GM19438 (cell line): ENCODE results near the gene HOXC6.

ENCODE experiments used
- ATAC-seq: cut with Tn5 transposase; IDR thresholded peaks from one replicate; pipeline ENCODE4 v1.9.1; 2021; ENCODE audit warnings: low read depth; ENCODE audit not compliant: unreplicated experiment

The HOXC6 gene

DNA sequence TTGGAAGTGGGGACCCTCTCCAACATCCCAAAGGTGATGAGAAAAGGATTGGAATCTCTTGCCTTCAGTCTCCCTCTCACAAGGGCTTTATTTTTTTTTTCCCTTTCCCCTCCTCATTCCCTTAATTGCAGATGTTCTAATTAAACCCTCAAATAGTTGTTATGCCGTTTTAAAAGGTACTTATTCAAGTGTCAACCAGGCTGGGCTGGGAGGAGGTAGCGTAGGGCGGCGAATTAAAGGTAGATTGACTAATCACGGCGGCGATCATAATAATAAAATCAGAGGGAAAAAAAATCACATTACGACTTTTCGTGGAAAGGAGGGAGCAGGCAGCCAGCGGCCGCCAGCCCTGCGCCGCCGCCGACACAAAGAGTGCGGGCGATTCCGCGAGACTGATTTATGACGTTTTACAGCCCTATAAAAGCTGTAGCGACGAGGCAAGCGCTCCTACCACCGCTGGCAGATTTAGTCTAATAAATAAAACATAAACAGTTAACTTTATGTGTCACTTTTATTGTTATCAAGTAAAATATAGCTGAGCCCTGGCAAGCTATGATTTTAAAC lies 23.7 kb downstream of the HOXC6 start:
- ATAC-seq = no peak

DNA sequence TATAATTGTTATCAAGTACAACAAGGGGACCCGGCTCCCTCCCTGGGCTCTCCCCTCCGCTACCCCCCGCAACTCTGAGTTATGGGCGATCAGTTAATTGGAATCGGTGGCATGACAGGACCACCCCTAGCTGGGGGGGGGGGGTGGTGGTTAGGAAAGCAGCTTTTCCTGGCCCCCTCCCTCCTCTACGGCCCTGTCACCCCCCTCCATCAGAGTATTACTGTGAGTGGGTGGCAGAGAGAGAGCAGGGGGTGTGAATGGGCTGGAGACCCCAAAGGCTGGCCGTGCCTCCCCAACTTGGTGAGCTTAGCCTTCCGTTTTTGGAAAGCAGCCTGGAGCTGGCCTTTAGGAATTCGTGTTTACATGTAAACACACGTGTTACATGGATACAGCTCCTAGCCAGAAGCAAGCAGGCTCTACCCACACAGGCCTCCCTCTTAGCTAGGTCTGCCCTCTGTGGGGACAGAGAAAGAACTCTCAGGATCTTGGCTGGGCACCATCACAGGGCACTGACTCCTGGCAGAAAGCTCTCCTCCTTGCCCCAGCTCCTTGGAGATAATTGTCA lies 24.3 kb downstream of the HOXC6 start:
- ATAC-seq = peak; percentile 4

DNA sequence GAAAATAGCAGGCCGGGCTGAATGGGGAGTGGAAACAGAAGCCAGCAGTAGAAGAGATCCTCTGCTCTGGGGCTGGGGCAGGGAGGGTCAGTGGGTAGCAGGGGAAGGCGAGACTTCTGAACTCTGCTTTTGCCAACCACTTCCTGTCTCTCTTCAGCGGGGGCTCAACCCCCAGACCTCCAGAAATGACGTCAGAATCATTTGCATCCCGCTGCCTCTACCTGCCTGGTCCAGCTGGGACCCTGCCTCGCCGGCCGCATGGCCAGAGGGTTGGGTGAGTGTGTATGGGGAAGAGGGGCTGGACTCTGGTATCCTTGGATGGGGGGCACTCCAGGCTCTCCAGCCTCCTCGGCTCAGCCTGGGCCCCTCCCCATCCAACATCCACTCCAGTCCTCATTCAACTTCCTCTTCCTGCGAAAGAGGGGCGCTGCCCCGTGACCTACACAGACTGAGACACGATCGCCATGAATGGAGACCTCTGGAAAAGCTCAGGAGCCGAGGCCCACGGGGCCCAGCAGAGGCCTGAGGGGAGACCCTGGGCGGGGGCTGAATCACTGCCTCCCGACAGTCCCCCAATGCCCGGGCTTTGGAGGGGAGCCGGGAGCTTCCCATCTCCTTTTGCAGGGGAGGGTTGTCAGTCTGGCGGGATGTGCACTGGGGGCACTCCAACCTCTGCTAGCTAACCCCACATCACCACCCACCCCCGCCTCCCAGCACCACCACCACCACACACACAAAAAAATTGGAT lies 24.9 kb downstream of the HOXC6 start:
- peak; percentile 61 for ATAC-seq

- ATAC-seq = peak; percentile 33
Observed at GRCh38 chr12:54053751-54054741, 25.8 kb downstream of the HOXC6 start, which contains the start of gene HOXC4. Gene HOXC4, plus strand, starts transcription at chr12:54053835. Its CDS starts 88 bp downstream, at chr12:54053923.

GRCh38 chr12:54054742-54055194 lies 26.5 kb downstream of the HOXC6 start:
- no peak for ATAC-seq

DNA sequence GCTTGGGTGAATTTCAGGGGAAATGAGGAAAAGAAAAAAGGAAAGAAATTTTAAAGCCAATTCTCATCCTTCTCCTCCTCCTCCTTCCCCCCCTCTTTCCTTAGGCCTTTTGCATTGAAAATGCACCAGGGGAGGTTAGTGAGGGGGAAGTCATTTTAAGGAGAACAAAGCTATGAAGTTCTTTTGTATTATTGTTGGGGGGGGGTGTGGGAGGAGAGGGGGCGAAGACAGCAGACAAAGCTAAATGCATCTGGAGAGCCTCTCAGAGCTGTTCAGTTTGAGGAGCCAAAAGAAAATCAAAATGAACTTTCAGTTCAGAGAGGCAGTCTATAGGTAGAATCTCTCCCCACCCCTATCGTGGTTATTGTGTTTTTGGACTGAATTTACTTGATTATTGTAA lies 27.3 kb downstream of the HOXC6 start:
- ATAC-seq = no peak

DNA sequence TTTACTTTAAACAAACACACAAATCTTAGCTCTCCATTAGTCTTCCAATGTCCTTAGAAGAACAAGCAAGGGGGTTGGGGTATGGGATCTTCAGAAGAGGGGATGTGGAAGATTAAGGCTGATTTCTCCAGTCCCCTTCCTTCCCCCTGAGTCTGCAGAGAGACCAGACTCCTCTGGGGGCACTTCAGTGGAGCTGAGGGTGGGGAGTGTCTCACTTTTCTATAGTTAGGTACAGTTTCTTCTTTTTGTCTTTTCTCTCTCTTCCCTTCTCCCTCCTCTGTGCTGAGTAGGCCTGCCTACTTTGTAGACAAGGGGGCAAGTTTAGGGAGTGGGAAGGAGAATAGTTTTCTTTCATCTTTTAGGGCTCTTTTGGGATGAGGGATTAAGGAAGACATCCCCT lies 27.9 kb downstream of the HOXC6 start:
- ATAC-seq = no peak

DNA sequence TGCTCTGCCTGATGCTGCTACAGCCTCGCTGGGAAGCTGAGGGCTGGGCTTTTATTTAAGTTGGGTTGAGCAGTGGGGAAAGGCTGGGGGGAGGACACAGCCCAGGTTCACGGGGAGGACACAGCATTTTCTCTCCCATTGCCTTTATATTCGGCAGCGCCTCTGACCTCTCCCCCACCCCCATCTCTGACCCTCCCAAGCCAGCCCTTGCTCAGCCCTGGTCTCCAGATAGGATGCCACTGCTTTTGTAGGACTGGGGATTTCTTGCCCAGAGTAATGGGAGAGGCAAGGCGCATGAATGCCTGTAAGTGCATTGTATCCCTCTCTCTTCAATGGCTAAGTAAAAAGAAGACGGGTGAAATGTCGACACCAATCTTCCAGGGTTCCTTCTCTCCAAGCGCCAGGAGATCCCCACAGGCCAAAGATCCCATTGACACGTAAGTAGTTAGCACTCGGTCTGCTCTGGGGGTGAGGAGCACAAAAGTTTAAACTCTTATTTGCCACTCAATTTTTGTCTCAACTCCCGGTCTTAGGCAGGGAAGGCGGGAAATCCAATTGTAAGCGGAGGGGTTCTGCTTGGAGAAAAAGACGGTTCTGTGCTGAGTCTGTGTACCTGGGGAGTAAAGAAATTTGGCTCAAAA lies 30.0 kb downstream of the HOXC6 start:
- ATAC-seq = no peak

GRCh38 chr12:54059668-54060067 lies 31.4 kb downstream of the HOXC6 start:
- no peak for ATAC-seq

- no peak for ATAC-seq
Observed at GRCh38 chr12:54060174-54060974, 32.1 kb downstream of the HOXC6 start.

DNA sequence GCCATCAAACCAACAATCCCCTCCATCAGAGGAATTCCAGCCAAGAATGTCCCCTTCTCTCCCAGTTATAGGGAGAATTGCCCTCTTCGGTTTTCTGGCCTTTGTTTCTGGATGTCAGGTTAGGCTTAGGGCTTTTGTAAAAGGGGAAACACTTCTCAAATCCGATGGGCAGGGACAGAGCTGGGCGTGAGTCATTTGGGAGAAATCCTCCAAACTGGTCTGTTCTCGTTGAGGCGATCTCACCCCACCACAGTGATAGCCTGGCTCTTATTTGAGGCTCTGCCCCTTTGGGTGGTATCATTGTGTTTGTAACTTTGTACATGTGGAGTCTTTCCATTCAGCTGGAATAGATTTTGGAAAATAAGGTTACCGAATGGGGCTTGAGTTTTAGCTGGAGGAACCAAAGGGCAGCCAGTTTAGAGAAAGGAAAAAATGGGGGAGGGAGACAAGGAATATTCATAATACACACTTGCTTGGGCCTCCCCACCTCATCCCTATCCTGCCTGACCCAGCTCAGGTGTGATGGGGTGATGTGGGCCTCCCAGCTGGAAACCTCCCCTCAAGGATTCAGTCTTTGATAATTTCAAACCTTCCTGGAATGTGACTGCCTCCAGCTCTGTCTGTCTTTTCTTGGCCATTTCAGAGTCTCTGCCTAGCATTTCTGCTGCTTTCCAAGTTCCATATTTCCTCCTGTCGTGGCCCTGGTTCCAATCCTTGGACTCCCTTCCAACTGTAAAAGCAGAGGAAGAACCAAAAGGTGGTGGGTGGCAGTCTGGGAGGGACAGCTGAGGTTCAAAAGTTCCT lies 32.9 kb downstream of the HOXC6 start:
- ATAC-seq = no peak

GRCh38 chr12:54065677-54066076 lies 37.4 kb downstream of the HOXC6 start:
- ATAC-seq = no peak

DNA sequence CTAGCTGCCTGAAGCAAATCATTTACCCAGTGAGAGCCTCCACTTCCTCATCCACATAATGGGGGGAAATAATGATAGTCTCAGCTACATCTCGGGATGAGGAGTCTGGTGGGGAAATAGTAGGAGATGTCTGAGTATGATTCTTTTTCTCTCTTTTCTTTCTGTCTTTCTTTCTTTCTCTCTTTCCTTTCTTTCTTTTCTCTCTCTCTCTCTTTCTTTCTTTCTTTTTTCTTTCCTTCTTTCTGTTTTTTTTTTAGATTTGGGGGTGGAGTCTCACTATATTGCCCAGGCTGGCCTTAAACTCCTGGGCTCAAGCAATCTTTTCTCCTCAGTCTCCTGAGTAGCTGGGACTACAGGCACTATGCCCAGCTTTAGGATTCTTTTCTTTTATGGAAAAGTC lies 38.2 kb downstream of the HOXC6 start:
- ATAC-seq = no peak

DNA sequence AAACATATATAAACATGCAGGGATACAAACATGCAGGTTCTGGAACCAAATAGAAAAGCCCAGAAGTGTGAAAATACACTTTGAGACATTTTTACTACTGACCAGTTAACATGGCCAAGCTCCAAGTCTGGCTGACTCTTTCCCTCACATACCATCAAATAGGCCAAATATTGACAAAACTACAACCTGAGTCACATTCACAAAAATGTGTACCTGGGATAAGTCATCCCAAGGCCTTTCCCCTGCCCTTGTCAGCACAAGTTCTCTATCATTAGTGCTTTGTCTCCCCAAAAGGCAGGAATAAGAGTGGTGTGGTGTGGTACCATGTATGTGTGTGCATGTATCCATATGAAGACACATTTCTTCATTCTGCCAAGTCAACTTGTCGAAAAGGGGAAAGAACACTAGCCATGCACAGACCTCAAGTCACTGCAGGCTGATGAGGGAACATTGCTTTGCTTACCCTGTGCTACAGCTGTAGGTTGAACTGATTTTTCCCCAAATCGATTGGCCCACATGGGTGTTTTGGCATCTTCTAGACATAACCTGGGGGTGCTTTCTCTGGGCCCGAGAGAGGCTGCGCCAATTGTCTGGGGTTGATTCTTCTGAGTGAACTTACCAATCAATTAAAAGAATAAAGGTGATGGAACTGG lies 40.3 kb downstream of the HOXC6 start:
- no peak for ATAC-seq

- ATAC-seq = no peak
Observed at GRCh38 chr12:54071942-54072341, 43.7 kb downstream of the HOXC6 start.

GRCh38 chr12:54074308-54074707 lies 46.1 kb downstream of the HOXC6 start:
- ATAC-seq = no peak

- no peak for ATAC-seq
Observed at GRCh38 chr12:54075409-54075808, 47.2 kb downstream of the HOXC6 start.

DNA sequence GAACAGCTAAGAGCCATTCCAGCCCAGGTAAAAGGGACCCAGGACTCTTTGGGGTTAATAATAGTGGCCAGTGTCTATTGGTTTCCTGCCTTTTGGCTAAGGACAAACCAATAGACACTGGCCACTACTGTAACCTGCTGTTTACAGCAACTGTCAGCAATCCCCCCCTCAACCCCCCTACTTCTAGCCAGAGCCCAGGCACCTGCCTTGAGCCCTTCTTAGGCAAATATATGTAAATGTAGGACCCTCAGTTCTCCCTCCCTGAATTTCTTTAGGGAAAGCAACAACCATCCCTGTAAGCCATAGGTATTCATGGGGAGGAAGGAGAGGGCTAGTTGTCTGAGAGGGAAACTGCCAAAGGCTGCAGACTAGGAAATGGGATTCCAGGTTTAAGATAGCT lies 47.7 kb downstream of the HOXC6 start:
- ATAC-seq = no peak
